ENCODE results near the gene RNF225. TPM values are rescaled to one million over a fixed set of nuclear protein-coding genes. Genes with fewer than 3 reads are reported as not detected.

RNF225 gene
- total and polyA plus RNA-seq, 9 of the 15 experiments (the other 6 are each of a cell fraction or from before 2014, with no cell fraction given): 0.33 TPM; not detected in 8

GRCh38 chr19:58408152-58409009 is 12.9 kb downstream of the RNF225 start, which contains the start of gene ZNF584 (continued):
- no peak for TF ChIP-seq ZNF318 (IDR thresholded peaks at IDR 0.05; ENCODE audit: borderline replicate concordance in 1 of 2, low read depth in 1 of 2)
- no peak for TF ChIP-seq SETDB1 (IDR thresholded peaks at IDR 0.05; ENCODE audit: low read length)
- peak; percentile 58; the same call in 1 of the 2 replicates for TF ChIP-seq FOXP1 (CRISPR knock-in tag; IDR thresholded peaks at IDR 0.05)
- peak; percentile 76 to 86 for TF ChIP-seq MNT (conservative IDR thresholded peaks at IDR 0.05)
- peak; percentile 73 for TF ChIP-seq ZNF395 (CRISPR knock-in tag; IDR thresholded peaks at IDR 0.05)
- TF ChIP-seq RUNX1 (IDR thresholded peaks at IDR 0.05; ENCODE audit: low read depth): no peak
- TF ChIP-seq HMG20B (CRISPR knock-in tag; IDR thresholded peaks at IDR 0.05): no peak
- no peak for TF ChIP-seq ZNF23 (CRISPR knock-in tag; IDR thresholded peaks at IDR 0.05)
- TF ChIP-seq SOX6 (IDR thresholded peaks at IDR 0.05): 0 out of 2 replicates have a peak, but pooled peaks have one; percentile 9
- TF ChIP-seq, protein P1, sequence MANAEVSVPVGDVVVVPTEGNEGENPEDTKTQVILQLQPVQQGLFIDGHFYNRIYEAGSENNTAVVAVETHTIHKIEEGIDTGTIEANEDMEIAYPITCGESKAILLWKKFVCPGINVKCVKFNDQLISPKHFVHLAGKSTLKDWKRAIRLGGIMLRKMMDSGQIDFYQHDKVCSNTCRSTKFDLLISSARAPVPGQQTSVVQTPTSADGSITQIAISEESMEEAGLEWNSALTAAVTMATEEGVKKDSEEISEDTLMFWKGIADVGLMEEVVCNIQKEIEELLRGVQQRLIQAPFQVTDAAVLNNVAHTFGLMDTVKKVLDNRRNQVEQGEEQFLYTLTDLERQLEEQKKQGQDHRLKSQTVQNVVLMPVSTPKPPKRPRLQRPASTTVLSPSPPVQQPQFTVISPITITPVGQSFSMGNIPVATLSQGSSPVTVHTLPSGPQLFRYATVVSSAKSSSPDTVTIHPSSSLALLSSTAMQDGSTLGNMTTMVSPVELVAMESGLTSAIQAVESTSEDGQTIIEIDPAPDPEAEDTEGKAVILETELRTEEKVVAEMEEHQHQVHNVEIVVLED (CRISPR knock-in tag; IDR thresholded peaks at IDR 0.05): peak; percentile 97
- no peak for TF ChIP-seq ZFPM2 (CRISPR knock-in tag; IDR thresholded peaks at IDR 0.05)
- no peak for TF ChIP-seq STAT5A (IDR thresholded peaks at IDR 0.05; ENCODE audit: borderline replicate concordance, low read length)
- no peak for TF ChIP-seq ZNF212 (CRISPR knock-in tag; IDR thresholded peaks at IDR 0.05)
- no peak for TF ChIP-seq ZC3H8 (IDR thresholded peaks at IDR 0.05)
- no peak for TF ChIP-seq MEF2A (IDR thresholded peaks at IDR 0.05; ENCODE audit: control insufficient read depth, low read depth, low read length)
